Neuronal stem cell (in vitro differentiated cells): ENCODE measurements around the gene ZNF606.

ENCODE experiments used
- DNase-seq: peaks from one replicate; pipeline ENCODE4 v3.0.0-alpha.2; 2013; ENCODE audit warnings: low spot score
- H2AFZ ChIP-seq: one replicate; pipeline ENCODE4 v1.6.1; 2013; ENCODE audit warnings: mild to moderate bottlenecking, low read length, inconsistent platforms
- H2AK5ac ChIP-seq: 2 replicates; pipeline ENCODE4 v1.6.1; 2013; ENCODE audit warnings: low read depth, mild to moderate bottlenecking, inconsistent platforms, low read length, moderate library complexity, mixed read lengths
- H2BK120ac ChIP-seq: 2 replicates; pipeline ENCODE4 v1.6.1; 2013; ENCODE audit warnings: low read depth, mild to moderate bottlenecking, inconsistent platforms, low read length, moderate library complexity, mixed read lengths
- H2BK12ac ChIP-seq: one replicate; pipeline ENCODE4 v1.6.1; 2013; ENCODE audit warnings: low read length, inconsistent platforms
- H2BK15ac ChIP-seq: 2 replicates; pipeline ENCODE4 v1.6.1; 2013; ENCODE audit warnings: mild to moderate bottlenecking, low read length, inconsistent platforms, mixed read lengths
- H2BK5ac ChIP-seq: one replicate; pipeline ENCODE4 v1.6.1; 2013; ENCODE audit warnings: inconsistent platforms, mild to moderate bottlenecking, low read length, moderate library complexity
- H3K14ac ChIP-seq: one replicate; pipeline ENCODE4 v1.6.1; 2013; ENCODE audit warnings: low read length, inconsistent platforms
- H3K18ac ChIP-seq: 2 replicates; pipeline ENCODE4 v1.6.1; 2013; ENCODE audit warnings: low read length, inconsistent platforms
- H3K23ac ChIP-seq: 2 replicates; pipeline ENCODE4 v1.6.1; 2013; ENCODE audit warnings: low read depth, mild to moderate bottlenecking, mixed read lengths, low read length, inconsistent platforms; ENCODE audit not compliant: poor library complexity
- H3K27ac ChIP-seq: replicated peaks from 3 replicates; pipeline ENCODE4 v1.5.1; 2013; ENCODE audit warnings: low read length, inconsistent platforms
- H3K27me3 ChIP-seq, 3 experiments: 2 replicates each; pipeline ENCODE4 v1.6.1; 2013; ENCODE audit warnings: low read length in 3 of 3, mild to moderate bottlenecking in 2 of 3, inconsistent platforms in 1 of 3, low read depth in 1 of 3, mixed read lengths in 1 of 3, moderate library complexity in 1 of 3; ENCODE audit not compliant: control insufficient read depth in 3 of 3, insufficient read depth in 3 of 3
- H3K36me3 ChIP-seq, 2 donors: replicated peaks in 1 of 2; 2 replicates each; pipeline ENCODE4 v1.6.1; 2013; ENCODE audit warnings: low read length in 2 of 2; ENCODE audit not compliant: control insufficient read depth in 2 of 2, insufficient read depth in 2 of 2
- H3K4ac ChIP-seq: 2 replicates; pipeline ENCODE4 v1.6.1; 2013; ENCODE audit warnings: inconsistent platforms, mild to moderate bottlenecking, low read length, moderate library complexity
- H3K4me1 ChIP-seq, 2 donors: 1 replicate in 1 of 2; 2 replicates in 1 of 2; pipeline ENCODE4 v1.6.1; 2013; ENCODE audit warnings: low read length in 2 of 2, low read depth in 1 of 2; ENCODE audit not compliant: control insufficient read depth in 2 of 2, insufficient read depth in 1 of 2
- H3K4me2 ChIP-seq: one replicate; pipeline ENCODE4 v1.6.1; 2013; ENCODE audit warnings: mild to moderate bottlenecking, low read length, inconsistent platforms; ENCODE audit not compliant: insufficient read depth, poor library complexity, severe bottlenecking
- H3K4me3 ChIP-seq, 2 donors: 2 replicates each; pipeline ENCODE4 v1.5.1; 2013; ENCODE audit warnings: low read length in 2 of 2, mild to moderate bottlenecking in 2 of 2, inconsistent platforms in 1 of 2, moderate library complexity in 1 of 2
- H3K79me1 ChIP-seq: one replicate; pipeline ENCODE4 v1.6.1; 2013; ENCODE audit warnings: low read depth, mild to moderate bottlenecking, inconsistent platforms, low read length, moderate library complexity
- H3K9ac ChIP-seq: one replicate; pipeline ENCODE4 v1.6.1; 2013; ENCODE audit warnings: mild to moderate bottlenecking, low read depth, low read length, inconsistent platforms; ENCODE audit not compliant: poor library complexity
- H3K9me3 ChIP-seq, 2 donors: replicated peaks in 1 of 2; 2 replicates each; pipeline versions ENCODE3 to v1.6.1; 2013; ENCODE audit warnings: low read length in 2 of 2, mild to moderate bottlenecking in 2 of 2, inconsistent platforms in 1 of 2, low read depth in 1 of 2, mixed read lengths in 1 of 2, moderate library complexity in 1 of 2; ENCODE audit not compliant: control insufficient read depth in 2 of 2, insufficient read depth in 1 of 2
- H4K8ac ChIP-seq: one replicate; pipeline ENCODE4 v1.6.1; 2013; ENCODE audit warnings: low read depth, mild to moderate bottlenecking, inconsistent platforms, low read length, moderate library complexity
- H4K91ac ChIP-seq: one replicate; pipeline ENCODE4 v1.6.1; 2013; ENCODE audit warnings: low read length, low read depth, mild to moderate bottlenecking, inconsistent platforms; ENCODE audit not compliant: poor library complexity
- WGBS, 2 donors: extraction: QIAGEN DNeasy Blood & Tissue Kit; methylation state at CpG; one replicate each; pipeline ENCODE4 v1.1.7; 2013; ENCODE audit warnings: missing lambda C conversion rate in 2 of 2, mixed read lengths in 1 of 2; ENCODE audit not compliant: insufficient read length in 2 of 2, insufficient replicate concordance in 1 of 2; ENCODE audit errors: extremely low coverage in 2 of 2; 5-methylcytosine and 5-hydroxymethylcytosine counted together

The ZNF606 gene

GRCh38 chr19:57934820-57935665 is 67.6 kb downstream of the ZNF606 start, which contains the start of gene ZNF418:
Gene ZNF418 (minus strand): TSS chr19:57935402. CDS start chr19:57933822, 1,580 bp downstream.
- Histone ChIP-seq H2AFZ (peak within 1 kb of the TSS; percentile 90), H4K91ac (no peak within 1 kb of the TSS), H3K79me1 (peaks cover 4% of the 10 kb centered on the region), H2BK12ac (no peak within 1 kb of the TSS), H3K4me2 (peak within 1 kb of the TSS; percentile 75), H3K36me3 (peaks cover 33 to 65% of the 10 kb centered on the region in 2 donors), H2BK15ac (peak within 1 kb of the TSS; percentile 62), H3K23ac (peak within 1 kb of the TSS; percentile 90), H3K27ac (peak within 1 kb of the TSS; percentile 51), H2BK5ac (no peak within 1 kb of the TSS), H3K4me3 (peak within 1 kb of the TSS; percentile 80 to 87), H3K9ac (peak within 1 kb of the TSS; percentile 97), H3K4ac (peak within 1 kb of the TSS; percentile 93), H2BK120ac (no peak within 1 kb of the TSS), H3K18ac (peak within 1 kb of the TSS; percentile 93), H4K8ac (peak within 1 kb of the TSS; percentile 53), H3K27me3 (no peaks in the 10 kb centered on the region), H2AK5ac (peak within 1 kb of the TSS; percentile 74), H3K9me3 (peaks cover 33 to 81% of the 10 kb centered on the region in 2 donors), H3K4me1 (peaks cover 0 to 2% of the 10 kb centered on the region in 2 donors), H3K14ac (peak within 1 kb of the TSS; percentile 97)
- WGBS, 2 donors: no CpG with 5 or more reads among the region's 54 CpGs
- peak; percentile 80 for DNase-seq

- WGBS, 2 donors: no CpG with 5 or more reads among the region's 4 CpGs
- peaks cover 66 to 92% of the 10 kb centered on the region in 2 donors for H3K9me3 ChIP-seq
These were observed 75.0 kb downstream of the ZNF606 start for GRCh38 chr19:57927587-57927986.

More at GRCh38 chr19:57927587-57927986, 75.0 kb downstream of the ZNF606 start:
- no peak overlapping the region for H2AFZ ChIP-seq
- H2AK5ac ChIP-seq: no peak overlapping the region
- H3K23ac ChIP-seq: no peak overlapping the region
- H2BK120ac ChIP-seq: no peak overlapping the region
- H4K91ac ChIP-seq: no peak overlapping the region
- no peak overlapping the region for H3K18ac ChIP-seq
- no peak overlapping the region for H3K27ac ChIP-seq
- no peak for DNase-seq
- no peak overlapping the region for H2BK5ac ChIP-seq
- no peak overlapping the region for H3K4me3 ChIP-seq
- no peak overlapping the region for H3K14ac ChIP-seq
- H2BK12ac ChIP-seq: no peak overlapping the region
- no peak overlapping the region for H2BK15ac ChIP-seq
- H3K9ac ChIP-seq: no peak overlapping the region
- no peaks in the 10 kb centered on the region for H3K4me1 ChIP-seq
- no peak overlapping the region for H3K4me2 ChIP-seq
- no peak overlapping the region for H3K4ac ChIP-seq
- no peaks in the 10 kb centered on the region for H3K79me1 ChIP-seq
- no peaks in the 10 kb centered on the region for H3K27me3 ChIP-seq
- peaks cover 66 to 92% of the 10 kb centered on the region in 2 donors for H3K36me3 ChIP-seq
- H4K8ac ChIP-seq: no peak overlapping the region
